Right lobe of liver (tissue), 6 donors: ENCODE measurements around the gene TLL2. TPM values are rescaled to one million over a fixed set of nuclear protein-coding genes. Genes with fewer than 3 reads are reported as not detected.

Experiments used
- ATAC-seq, 4 donors: fragments of 200-7000 bp; cut with Tn5 transposase; one replicate each; pipeline ENCODE4 v1.9.1; 2020; ENCODE audit warnings: mild to moderate bottlenecking in 4 of 4, moderate library complexity in 4 of 4
- DNase-seq, 3 donors: peaks; one replicate each; pipeline ENCODE4 v3.0.0-alpha.2; 2020
- H3K27ac ChIP-seq, 3 donors: fragments of 200-600 bp; one replicate each; pipeline ENCODE4 v1.8.0; 2022
- H3K27me3 ChIP-seq, 2 donors: fragments of 200-600 bp; one replicate each; pipeline ENCODE4 v1.8.0; 2022
- H3K36me3 ChIP-seq, 4 donors: fragments of 200-600 bp; sonication (generic) in 1 of 4; one replicate each; pipeline versions ENCODE4 v1.5.1 to v1.8.0; 2017 to 2022; ENCODE audit warnings: control low read depth in 1 of 4
- H3K4me1 ChIP-seq, 4 donors: fragments of 200-600 bp; sonication (generic) in 1 of 4; one replicate each; pipeline versions ENCODE4 v1.5.1 to v1.8.0; 2017 to 2022; ENCODE audit warnings: control low read depth in 1 of 4
- H3K4me3 ChIP-seq, 3 donors: fragments of 200-600 bp; one replicate each; pipeline ENCODE4 v1.8.0; 2022
- H3K9me3 ChIP-seq, 4 donors: fragments of 200-600 bp; sonication (generic) in 1 of 4; one replicate each; pipeline versions ENCODE4 v1.5.1 to v1.8.0; 2017 to 2022; ENCODE audit warnings: control low read depth in 1 of 4
- CTCF ChIP-seq, 4 donors: fragments of 200-600 bp in 3 of 4; fragments of 450-650 bp in 1 of 4; IDR thresholded peaks; one replicate each; pipeline versions ENCODE4 v1.5.1 to v1.8.0; 2016 to 2022; ENCODE audit warnings: antibody characterized with exemption in 4 of 4, mild to moderate bottlenecking in 2 of 4
- POLR2A ChIP-seq: fragments of 450-650 bp; IDR thresholded peaks from one replicate; pipeline ENCODE4 v1.6.1; 2017; ENCODE audit warnings: antibody characterized with exemption, mild to moderate bottlenecking
- WGBS: methylation state at CpG from one replicate; pipeline ENCODE4 v1.1.6; 2018; ENCODE audit warnings: low coverage, low lambda C conversion rate; ENCODE audit not compliant: insufficient coverage; ENCODE audit errors: missing lambda C conversion rate; 5-methylcytosine and 5-hydroxymethylcytosine counted together
- intact Hi-C, 2 donors: fragments of 100-400 bp; cut with DNase I; formaldehyde crosslinking; loops; one replicate each; pipeline versions ENCODE4 v1.11.2 to v1.14.1; 2022
- total RNA-seq, 6 experiments: library from RNA; depleted of rRNA in 2 of 6; stranded (reverse); fragments of >200 nt in 2 of 6; fragmentation: NEBNext Ultra II Directional in 3 of 6; extraction: Animal tissue kit (Norgen Biotek cat#: 25700) in 3 of 6; gene quantifications; one replicate each; pipeline versions ENCODE4 v1.1.0 to v1.2.4, GENCODE V29; 2016 to 2023
- donor health status: DM: no; HTN: yes; CAD: no.
- donor health status: DM: no; HTN: no; CAD: no.
- donor health status: DM: no; HTN: no; CAD: no.
- donor health status: DM: no; HTN: yes; CAD: no.
- donor health status: DM: no; HTN: yes; CAD: no.

The TLL2 gene
- total RNA-seq, 6 experiments from 2014 or later: 0.11 to 0.14 TPM; not detected in 4

DNA sequence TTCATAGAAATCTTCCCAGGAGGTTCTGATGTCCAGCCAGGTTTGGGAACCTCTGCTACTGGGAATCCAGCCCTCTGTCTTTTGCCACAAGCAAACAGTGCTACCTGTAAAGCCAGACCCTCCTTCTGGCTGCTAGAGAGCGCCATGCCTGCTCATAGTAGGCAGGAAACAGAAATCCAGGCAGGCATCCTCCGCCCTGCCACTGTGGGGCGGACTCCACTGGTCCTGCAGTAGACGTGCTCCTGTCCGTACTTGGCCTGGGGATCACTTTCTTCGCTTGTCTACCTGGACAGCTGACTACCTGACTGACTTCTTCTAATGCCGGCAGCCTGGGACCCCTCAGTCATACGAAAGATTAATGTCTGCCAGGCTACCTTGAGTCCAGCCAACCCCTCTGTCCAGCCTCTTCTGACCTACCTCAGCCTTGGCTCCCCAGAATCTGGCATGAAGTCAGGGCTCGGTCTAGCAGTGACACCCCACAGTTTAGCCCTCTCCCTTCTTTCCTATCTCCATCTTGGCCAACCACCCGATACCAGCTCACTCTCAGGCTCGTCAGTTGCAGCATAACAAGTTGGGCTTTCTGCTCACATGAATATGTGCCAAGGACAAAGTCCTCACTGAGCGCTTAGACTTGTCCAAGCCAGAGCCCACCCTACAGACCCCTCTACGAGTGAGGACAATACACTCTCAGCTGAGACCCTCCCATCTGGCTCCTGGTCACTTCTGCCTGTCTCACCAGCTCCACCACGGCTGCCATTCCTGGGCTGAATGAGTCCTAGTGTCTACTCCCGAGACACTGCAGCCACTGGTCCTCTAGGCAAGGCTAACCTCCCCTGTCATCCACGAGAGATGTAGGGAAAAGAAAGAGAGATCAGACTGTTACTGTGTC, 111.1 kb downstream of the TLL2 start:
- no peak overlapping the region for H3K4me3 ChIP-seq
- ATAC-seq: no peak
- intact Hi-C loops: no loop called here
- WGBS: 69% methylated on average over 12 of the region's 16 CpGs
- no peaks in the 10 kb centered on the region for H3K27me3 ChIP-seq
- H3K4me1 ChIP-seq: no peaks in the 10 kb centered on the region
- no peaks in the 10 kb centered on the region for H3K9me3 ChIP-seq
- TF ChIP-seq POLR2A: no peak
- TF ChIP-seq CTCF (IDR thresholded peaks at IDR 0.05): no peak
- no peak for DNase-seq
- no peaks in the 10 kb centered on the region for H3K36me3 ChIP-seq
- no peak overlapping the region for H3K27ac ChIP-seq

GRCh38 chr10:96401036-96401435, 112.7 kb downstream of the TLL2 start:
- H3K4me3 ChIP-seq: no peak overlapping the region
- intact Hi-C loops: no loop called here
- no peaks in the 10 kb centered on the region for H3K27me3 ChIP-seq
- peak; percentile 48 to 79 (median 75) for DNase-seq
- no peak overlapping the region for H3K27ac ChIP-seq
- TF ChIP-seq CTCF (IDR thresholded peaks at IDR 0.05): no peak
- no peak for TF ChIP-seq POLR2A
- H3K4me1 ChIP-seq: no peaks in the 10 kb centered on the region
- ATAC-seq: peak; percentile 82 to 94 (median 92)
- H3K36me3 ChIP-seq: no peaks in the 10 kb centered on the region
- 23% methylated on average over 7 of the region's 7 CpGs for WGBS
- no peaks in the 10 kb centered on the region for H3K9me3 ChIP-seq

DNA sequence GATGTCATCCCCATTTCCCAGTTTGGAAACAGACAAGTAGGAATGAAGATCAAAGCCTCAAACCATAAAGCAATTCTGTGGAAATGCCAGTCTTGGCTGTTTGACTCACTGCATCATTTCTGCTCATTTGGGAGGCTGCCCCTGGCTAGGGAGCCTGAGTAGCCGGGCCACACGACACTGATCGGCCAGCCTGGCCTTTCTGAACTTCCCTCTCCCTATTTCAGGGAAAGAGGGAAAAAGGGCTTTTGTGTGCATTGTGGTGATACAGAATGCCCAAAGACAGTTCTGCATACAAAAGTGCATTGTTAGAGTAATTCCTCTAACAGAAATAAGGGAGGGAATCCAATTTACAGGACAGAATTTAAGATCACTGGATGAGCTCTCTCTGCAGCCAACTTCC, 113.3 kb downstream of the TLL2 start:
- no peaks in the 10 kb centered on the region for H3K9me3 ChIP-seq
- TF ChIP-seq CTCF (IDR thresholded peaks at IDR 0.05) (no peak), POLR2A (no peak)
- DNase-seq: no peak
- no peaks in the 10 kb centered on the region for H3K27me3 ChIP-seq
- no peak overlapping the region for H3K4me3 ChIP-seq
- WGBS: 50% methylated on average over 3 of the region's 3 CpGs
- intact Hi-C loops: no loop called here
- no peak overlapping the region for H3K27ac ChIP-seq
- H3K36me3 ChIP-seq: no peaks in the 10 kb centered on the region
- ATAC-seq: no peak
- no peaks in the 10 kb centered on the region for H3K4me1 ChIP-seq

- H3K9me3 ChIP-seq: no peaks in the 10 kb centered on the region
- TF ChIP-seq CTCF (IDR thresholded peaks at IDR 0.05) (no peak), POLR2A (no peak)
- H3K4me3 ChIP-seq: no peak overlapping the region
- no peaks in the 10 kb centered on the region for H3K27me3 ChIP-seq
- ATAC-seq (no peak), DNase-seq (no peak)
- H3K36me3 ChIP-seq: no peaks in the 10 kb centered on the region
- H3K27ac ChIP-seq: no peak overlapping the region
- no CpG with 5 or more reads among the region's 1 CpG for WGBS
- H3K4me1 ChIP-seq: no peaks in the 10 kb centered on the region
- intact Hi-C loops: loop anchor here in 1 of 2 donors (5.0 kb wide), 1 partner anchor 114 kb away; the partner anchor contains the start of gene TLL2
These were observed 115.8 kb downstream of the TLL2 start for GRCh38 chr10:96397902-96398301.
